Hepatocyte (in vitro differentiated cells): ENCODE measurements around the gene PEAK1. TPM values are rescaled to one million over a fixed set of nuclear protein-coding genes. Genes with fewer than 3 reads are reported as not detected.
A peak's percentile ranks its signal among the peaks of the same experiment; 100 is the strongest.

Experiments used
- DNase-seq: peaks from one replicate; pipeline ENCODE4 v3.0.0-alpha.2; 2016; ENCODE audit warnings: low spot score
- H2AFZ ChIP-seq: fragments of 200-600 bp; sonication (generic); 2 replicates; pipeline ENCODE4 v1.6.0; 2016; ENCODE audit warnings: antibody characterized with exemption, mild to moderate bottlenecking
- H3K27ac ChIP-seq: fragments of 200-600 bp; sonication (generic); 2 replicates; pipeline ENCODE4 v1.5.1; 2016; ENCODE audit warnings: mild to moderate bottlenecking
- H3K27me3 ChIP-seq: fragments of 200-600 bp; sonication (generic); 2 replicates; pipeline ENCODE4 v1.6.1; 2016
- H3K36me3 ChIP-seq: fragments of 200-600 bp; sonication (generic); replicated peaks from 2 replicates; pipeline ENCODE4 v1.5.1; 2016; ENCODE audit warnings: low read depth; ENCODE audit not compliant: insufficient read depth
- H3K4me1 ChIP-seq: fragments of 200-600 bp; sonication (generic); 2 replicates; pipeline ENCODE4 v1.5.1; 2016; ENCODE audit warnings: mild to moderate bottlenecking, moderate library complexity; ENCODE audit not compliant: insufficient read depth
- H3K4me2 ChIP-seq: fragments of 200-600 bp; sonication (generic); 2 replicates; pipeline ENCODE4 v1.6.0; 2016
- H3K4me3 ChIP-seq: fragments of 200-600 bp; sonication (generic); 2 replicates; pipeline ENCODE4 v1.5.1; 2016; ENCODE audit warnings: mild to moderate bottlenecking
- H3K79me2 ChIP-seq: fragments of 200-600 bp; sonication (generic); 2 replicates; pipeline ENCODE4 v1.6.0; 2017; ENCODE audit warnings: mild to moderate bottlenecking
- H3K9me2 ChIP-seq: fragments of 200-600 bp; sonication (generic); replicated peaks from 2 replicates; pipeline ENCODE4 v1.6.0; 2017; ENCODE audit warnings: mild to moderate bottlenecking; ENCODE audit not compliant: insufficient read depth
- H3K9me3 ChIP-seq: fragments of 200-600 bp; sonication (generic); 2 replicates; pipeline ENCODE4 v1.5.1; 2016; ENCODE audit warnings: low read depth, mild to moderate bottlenecking
- H4K20me1 ChIP-seq: fragments of 200-600 bp; sonication (generic); 2 replicates; pipeline ENCODE4 v1.6.0; 2016; ENCODE audit warnings: mild to moderate bottlenecking; ENCODE audit not compliant: insufficient read depth, poor library complexity, severe bottlenecking
- CTCF ChIP-seq: fragments of 200-600 bp; sonication (generic); IDR thresholded peaks from 2 replicates; pipeline ENCODE4 v1.5.1; 2016; ENCODE audit warnings: antibody characterized with exemption, mild to moderate bottlenecking; ENCODE audit not compliant: poor library complexity
- EZH2 ChIP-seq: fragments of 200-600 bp; sonication (generic); IDR thresholded peaks from 2 replicates; pipeline ENCODE4 v1.6.1; 2016; ENCODE audit warnings: antibody characterized with exemption, mild to moderate bottlenecking, borderline replicate concordance
- EZH2phosphoT487 ChIP-seq: fragments of 200-600 bp; sonication (generic); IDR thresholded peaks from one replicate; pipeline ENCODE4 v1.6.1; 2018; ENCODE audit warnings: antibody characterized with exemption, mild to moderate bottlenecking, low read depth, moderate library complexity; ENCODE audit not compliant: unreplicated experiment, severe bottlenecking
- WGBS: methylation state at CpG from one replicate; pipeline ENCODE4 v1.1.6; 2016; ENCODE audit warnings: low lambda C conversion rate; ENCODE audit errors: missing lambda C conversion rate; 5-methylcytosine and 5-hydroxymethylcytosine counted together
- polyA plus RNA-seq: library from polyadenylated mRNA; unstranded; fragments of >200 nt; fragmentation: Nextera tagmentation; extraction: Ambion mirVana; gene quantifications from 2 replicates; pipeline ENCODE4 v1.2.1, GENCODE V29; 2016
- total RNA-seq: library from RNA; depleted of rRNA; stranded (reverse); fragments of >200 nt; gene quantifications from 2 replicates; pipeline ENCODE4 v1.2.3, GENCODE V29; 2014

Gene PEAK1
- total and polyA plus RNA-seq, 2 experiments from 2014 or later: 8.1 to 27.1 TPM

GRCh38 chr15:77083381-77084160 lies 336.3 kb downstream of the PEAK1 start:
- Histone ChIP-seq H3K9me3 (no peaks in the 10 kb centered on the region), H3K27me3 (no peaks in the 10 kb centered on the region), H4K20me1 (no peaks in the 10 kb centered on the region), H3K36me3 (no peaks in the 10 kb centered on the region), H3K9me2 (no peaks in the 10 kb centered on the region), H2AFZ (peak overlapping the region; percentile 38), H3K27ac (no peak overlapping the region), H3K4me1 (no peaks in the 10 kb centered on the region), H3K4me3 (no peak overlapping the region), H3K4me2 (peak overlapping the region; percentile 68), H3K79me2 (no peaks in the 10 kb centered on the region)
- peak; percentile 84 for DNase-seq
- 19% methylated on average over 21 of the region's 21 CpGs for WGBS
- TF ChIP-seq EZH2phosphoT487 (no peak), CTCF (no peak), EZH2 (no peak)

- no peak overlapping the region for H3K4me3 ChIP-seq
- H3K79me2 ChIP-seq: no peaks in the 10 kb centered on the region
- no peak for TF ChIP-seq CTCF
- TF ChIP-seq EZH2: no peak
- TF ChIP-seq EZH2phosphoT487: no peak
- no peaks in the 10 kb centered on the region for H3K9me3 ChIP-seq
- no peaks in the 10 kb centered on the region for H3K27me3 ChIP-seq
- H3K9me2 ChIP-seq: no peaks in the 10 kb centered on the region
- no peaks in the 10 kb centered on the region for H4K20me1 ChIP-seq
- H2AFZ ChIP-seq: no peak overlapping the region
- H3K27ac ChIP-seq: no peak overlapping the region
- WGBS: 78% methylated on average over 5 of the region's 5 CpGs
- no peaks in the 10 kb centered on the region for H3K36me3 ChIP-seq
- no peaks in the 10 kb centered on the region for H3K4me1 ChIP-seq
- no peak overlapping the region for H3K4me2 ChIP-seq
- DNase-seq: no peak
These were observed 337.9 kb downstream of the PEAK1 start for GRCh38 chr15:77081971-77082370.

GRCh38 chr15:77076323-77076915 lies 343.5 kb downstream of the PEAK1 start:
- no peaks in the 10 kb centered on the region for H3K27me3 ChIP-seq
- H3K79me2 ChIP-seq: no peaks in the 10 kb centered on the region
- DNase-seq: no peak
- H4K20me1 ChIP-seq: no peaks in the 10 kb centered on the region
- no peaks in the 10 kb centered on the region for H3K9me2 ChIP-seq
- no peak overlapping the region for H2AFZ ChIP-seq
- WGBS: 94% methylated on average over 4 of the region's 4 CpGs
- H3K4me1 ChIP-seq: no peaks in the 10 kb centered on the region
- H3K9me3 ChIP-seq: no peaks in the 10 kb centered on the region
- no peak for TF ChIP-seq EZH2phosphoT487
- TF ChIP-seq CTCF: no peak
- no peak for TF ChIP-seq EZH2
- H3K4me2 ChIP-seq: no peak overlapping the region
- no peak overlapping the region for H3K27ac ChIP-seq
- H3K36me3 ChIP-seq: no peaks in the 10 kb centered on the region
- no peak overlapping the region for H3K4me3 ChIP-seq
